PFSK-1 (cell line): ENCODE measurements around the gene LRBA.

Experiments
- FOXP2 ChIP-seq: optimal IDR thresholded peaks from 2 replicates; pipeline ENCODE3; 2011; ENCODE audit warnings: borderline replicate concordance, control low read depth, inconsistent platforms; ENCODE audit not compliant: insufficient read depth; ENCODE audit errors: extremely low read length, extremely low read depth
- POLR2AphosphoS5 ChIP-seq: IDR thresholded peaks from 2 replicates; pipeline ENCODE4 v1.6.1; 2012; ENCODE audit warnings: low read depth, mild to moderate bottlenecking, control low read depth, low read length, moderate library complexity
- SIN3A ChIP-seq: IDR thresholded peaks from 2 replicates; pipeline ENCODE4 v1.6.1; 2012; ENCODE audit warnings: mild to moderate bottlenecking, low read length, moderate library complexity, borderline replicate concordance; ENCODE audit not compliant: insufficient read depth
- TAF1 ChIP-seq: IDR thresholded peaks from 2 replicates; pipeline ENCODE4 v1.6.1; 2012; ENCODE audit warnings: low read length, control low read depth, borderline replicate concordance; ENCODE audit not compliant: insufficient read depth
- TF ChIP-seq, protein P1 (sequence below), 2 experiments: IDR thresholded peaks; 2 replicates each; pipeline versions ENCODE4 v1.6.1 to v1.8.0; 2011 to 2012; ENCODE audit warnings: low read depth in 2 of 2, low read length in 2 of 2, control low read depth in 1 of 2, inconsistent platforms in 1 of 2, mild to moderate bottlenecking in 1 of 2, moderate library complexity in 1 of 2; ENCODE audit not compliant: insufficient read depth in 1 of 2

Gene LRBA

GRCh38 chr4:151013944-151014343 lies 1.1 kb downstream of the LRBA start:
- TF ChIP-seq SIN3A (no peak), TAF1 (no peak), FOXP2 (no peak), POLR2AphosphoS5 (no peak)
- TF ChIP-seq, protein P1, sequence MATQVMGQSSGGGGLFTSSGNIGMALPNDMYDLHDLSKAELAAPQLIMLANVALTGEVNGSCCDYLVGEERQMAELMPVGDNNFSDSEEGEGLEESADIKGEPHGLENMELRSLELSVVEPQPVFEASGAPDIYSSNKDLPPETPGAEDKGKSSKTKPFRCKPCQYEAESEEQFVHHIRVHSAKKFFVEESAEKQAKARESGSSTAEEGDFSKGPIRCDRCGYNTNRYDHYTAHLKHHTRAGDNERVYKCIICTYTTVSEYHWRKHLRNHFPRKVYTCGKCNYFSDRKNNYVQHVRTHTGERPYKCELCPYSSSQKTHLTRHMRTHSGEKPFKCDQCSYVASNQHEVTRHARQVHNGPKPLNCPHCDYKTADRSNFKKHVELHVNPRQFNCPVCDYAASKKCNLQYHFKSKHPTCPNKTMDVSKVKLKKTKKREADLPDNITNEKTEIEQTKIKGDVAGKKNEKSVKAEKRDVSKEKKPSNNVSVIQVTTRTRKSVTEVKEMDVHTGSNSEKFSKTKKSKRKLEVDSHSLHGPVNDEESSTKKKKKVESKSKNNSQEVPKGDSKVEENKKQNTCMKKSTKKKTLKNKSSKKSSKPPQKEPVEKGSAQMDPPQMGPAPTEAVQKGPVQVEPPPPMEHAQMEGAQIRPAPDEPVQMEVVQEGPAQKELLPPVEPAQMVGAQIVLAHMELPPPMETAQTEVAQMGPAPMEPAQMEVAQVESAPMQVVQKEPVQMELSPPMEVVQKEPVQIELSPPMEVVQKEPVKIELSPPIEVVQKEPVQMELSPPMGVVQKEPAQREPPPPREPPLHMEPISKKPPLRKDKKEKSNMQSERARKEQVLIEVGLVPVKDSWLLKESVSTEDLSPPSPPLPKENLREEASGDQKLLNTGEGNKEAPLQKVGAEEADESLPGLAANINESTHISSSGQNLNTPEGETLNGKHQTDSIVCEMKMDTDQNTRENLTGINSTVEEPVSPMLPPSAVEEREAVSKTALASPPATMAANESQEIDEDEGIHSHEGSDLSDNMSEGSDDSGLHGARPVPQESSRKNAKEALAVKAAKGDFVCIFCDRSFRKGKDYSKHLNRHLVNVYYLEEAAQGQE (IDR thresholded peaks at IDR 0.05; ENCODE audit: insufficient read depth in 1 of 2, low read depth in 2 of 2, low read length in 2 of 2): no peak

DNA sequence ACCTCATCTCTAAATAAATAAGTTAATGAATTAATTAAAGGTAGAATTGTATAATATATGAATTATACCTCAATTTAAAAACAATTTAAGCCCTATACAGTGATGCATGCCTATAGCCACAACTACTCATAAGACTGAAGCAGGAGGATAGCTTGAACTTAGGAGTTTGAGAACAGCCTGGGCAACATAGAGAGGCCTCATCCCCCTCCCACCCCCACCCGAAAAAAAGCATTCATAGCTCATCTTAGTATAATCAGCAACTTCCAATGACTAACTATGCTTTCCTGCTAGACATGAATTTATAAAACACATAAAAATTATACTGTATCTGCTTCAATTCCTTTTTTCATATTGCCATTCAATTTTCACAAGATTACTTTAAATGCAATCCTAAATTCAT lies 1.6 kb downstream of the LRBA start:
- TF ChIP-seq POLR2AphosphoS5: no peak
- no peak for TF ChIP-seq SIN3A
- TF ChIP-seq, protein P1 (IDR thresholded peaks at IDR 0.05; ENCODE audit: insufficient read depth in 1 of 2, low read depth in 2 of 2, low read length in 2 of 2): no peak
- no peak for TF ChIP-seq TAF1
- TF ChIP-seq FOXP2: no peak

DNA sequence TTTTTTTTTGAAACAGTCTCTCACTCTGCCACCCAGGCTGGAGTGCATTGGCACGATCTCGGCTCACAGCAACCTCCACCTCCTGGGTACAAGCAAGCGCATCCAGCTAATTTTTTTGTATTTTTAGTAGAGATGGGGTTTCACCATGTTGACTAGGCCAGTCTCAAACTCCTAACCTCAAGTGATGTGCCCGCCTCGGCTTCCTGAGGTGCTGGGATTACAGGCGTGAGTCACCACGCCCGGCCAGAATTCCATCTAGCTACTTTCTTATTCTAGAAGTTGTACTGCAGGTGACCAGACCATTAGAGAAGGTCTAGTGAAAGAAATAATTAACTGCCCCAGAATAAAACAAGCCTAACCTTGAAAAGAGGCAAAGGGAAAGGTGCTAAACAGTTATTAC lies 2.3 kb downstream of the LRBA start:
- TF ChIP-seq, protein P1 (IDR thresholded peaks at IDR 0.05; ENCODE audit: insufficient read depth in 1 of 2, low read depth in 2 of 2, low read length in 2 of 2): no peak
- no peak for TF ChIP-seq FOXP2
- no peak for TF ChIP-seq TAF1
- TF ChIP-seq SIN3A: no peak
- no peak for TF ChIP-seq POLR2AphosphoS5

DNA sequence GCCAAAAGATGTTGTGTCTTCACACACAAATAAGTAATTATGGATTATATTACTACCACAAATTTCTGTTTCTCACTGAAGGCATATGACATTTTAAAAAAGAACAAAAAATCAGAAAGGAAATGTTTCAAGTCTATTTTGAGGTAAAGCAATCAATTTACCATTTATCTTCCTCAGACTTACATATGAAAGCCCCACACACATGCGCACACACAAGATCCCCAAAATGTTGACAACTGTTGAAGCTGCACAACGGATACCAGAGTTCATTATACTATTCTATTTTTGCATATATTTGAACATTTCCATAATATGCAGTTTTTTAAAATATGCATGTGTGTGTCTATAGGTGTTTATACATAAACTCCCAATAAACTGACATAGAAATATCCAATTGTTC lies 2.7 kb downstream of the LRBA start:
- TF ChIP-seq POLR2AphosphoS5 (no peak), TAF1 (no peak), SIN3A (no peak), FOXP2 (no peak)
- TF ChIP-seq, protein P1 (IDR thresholded peaks at IDR 0.05; ENCODE audit: insufficient read depth in 1 of 2, low read depth in 2 of 2, low read length in 2 of 2): no peak

DNA sequence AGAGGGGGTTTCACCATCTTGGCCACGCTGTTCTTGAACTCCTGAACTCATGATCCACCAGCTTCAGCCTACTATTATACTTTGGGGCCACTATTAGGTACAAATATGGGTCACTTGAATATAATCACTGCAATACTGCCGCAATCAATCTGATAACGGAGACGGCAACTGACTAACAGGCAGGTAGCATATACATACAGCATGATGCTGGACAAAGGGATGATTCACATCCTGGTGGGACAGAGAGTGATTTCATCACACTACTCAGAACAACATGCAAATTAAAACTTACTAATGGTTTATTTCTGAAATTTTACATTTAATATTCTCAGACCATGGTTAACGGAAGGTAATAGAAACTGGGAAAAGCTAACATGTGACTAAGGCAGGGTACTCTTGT lies 10.9 kb downstream of the LRBA start:
- no peak for TF ChIP-seq POLR2AphosphoS5
- TF ChIP-seq, protein P1 (IDR thresholded peaks at IDR 0.05; ENCODE audit: insufficient read depth in 1 of 2, low read depth in 2 of 2, low read length in 2 of 2): no peak
- no peak for TF ChIP-seq FOXP2
- TF ChIP-seq SIN3A: no peak
- TF ChIP-seq TAF1: no peak
